Esophagus squamous epithelium (tissue), 5 donors: ENCODE measurements around the gene IL22RA2. TPM values are rescaled to one million over a fixed set of nuclear protein-coding genes. Genes with fewer than 3 reads are reported as not detected.

Experiments
- DNase-seq: peaks from one replicate; lab custom pipeline; 2025; lab: John Stamatoyannopoulos, UW
- H3K27ac ChIP-seq, 4 donors: fragments of 200-600 bp; sonication (generic); one replicate each; pipeline ENCODE4 v1.5.1; 2016 to 2019; ENCODE audit warnings: mild to moderate bottlenecking in 1 of 4
- H3K27me3 ChIP-seq, 4 donors: fragments of 200-600 bp; sonication (generic); 1 replicate in 3 of 4; 2 replicates in 1 of 4; pipeline versions ENCODE4 v1.5.1 to v1.6.0; 2017 to 2021; ENCODE audit warnings: antibody characterized with exemption in 1 of 4
- H3K36me3 ChIP-seq, 3 donors: fragments of 200-600 bp; sonication (generic); one replicate each; pipeline ENCODE4 v1.5.1; 2016 to 2019
- H3K4me1 ChIP-seq, 3 donors: fragments of 200-600 bp; sonication (generic); one replicate each; pipeline ENCODE4 v1.5.1; 2017 to 2019
- H3K4me3 ChIP-seq, 4 donors: fragments of 200-600 bp; sonication (generic); 1 replicate in 3 of 4; 2 replicates in 1 of 4; pipeline ENCODE4 v1.5.1; 2016 to 2019; ENCODE audit warnings: mild to moderate bottlenecking in 2 of 4, moderate library complexity in 1 of 4
- H3K9me3 ChIP-seq, 3 donors: fragments of 200-600 bp; sonication (generic); one replicate each; pipeline ENCODE4 v1.5.1; 2016 to 2019
- POLR2A ChIP-seq, 4 donors: fragments of 450-650 bp; IDR thresholded peaks; one replicate each; pipeline ENCODE4 v1.6.1; 2017; ENCODE audit warnings: antibody characterized with exemption in 4 of 4, mild to moderate bottlenecking in 4 of 4, moderate library complexity in 3 of 4
- WGBS, 2 donors: methylation state at CpG; one replicate each; pipeline ENCODE4 v1.1.5; 2018; 5-methylcytosine and 5-hydroxymethylcytosine counted together
- intact Hi-C: fragments of 100-400 bp; cut with DNase I; formaldehyde crosslinking; loops from one replicate; pipeline ENCODE4 v1.15.0; 2022
- total RNA-seq, 4 donors: library from RNA; depleted of rRNA; stranded (reverse); fragments of >200 nt; gene quantifications; one replicate each; pipeline ENCODE4 v1.1.0, GENCODE V29; 2016
- TF ChIP-seq, protein P1 (sequence below), 6 experiments: fragments of 450-650 bp in 4 of 6; fragments of 200-600 bp in 2 of 6; sonication (generic) in 2 of 6; IDR thresholded peaks; one replicate each; pipeline ENCODE4 v1.5.1; 2016 to 2019; ENCODE audit warnings: antibody characterized with exemption in 6 of 6, mild to moderate bottlenecking in 4 of 6, moderate library complexity in 4 of 6
- donor health status: DM: yes; HTN: yes; CAD: no.

IL22RA2 gene
- total RNA-seq, 4 donors from 2014 or later: not detected

GRCh38 chr6:137155830-137156229, 17.6 kb downstream of the IL22RA2 start:
- DNase-seq: no peak
- Histone ChIP-seq H3K27me3 (no peaks in the 10 kb centered on the region), H3K36me3 (no peaks in the 10 kb centered on the region), H3K4me3 (no peak overlapping the region), H3K27ac (no peak overlapping the region), H3K9me3 (no peaks in the 10 kb centered on the region), H3K4me1 (peaks cover 0 to 26% (median 4%) of the 10 kb centered on the region in 3 donors)
- WGBS, 2 donors: 35 to 39% methylated on average over 2 of the region's 2 CpGs
- TF ChIP-seq POLR2A (IDR thresholded peaks at IDR 0.05): no peak
- TF ChIP-seq, protein P1, sequence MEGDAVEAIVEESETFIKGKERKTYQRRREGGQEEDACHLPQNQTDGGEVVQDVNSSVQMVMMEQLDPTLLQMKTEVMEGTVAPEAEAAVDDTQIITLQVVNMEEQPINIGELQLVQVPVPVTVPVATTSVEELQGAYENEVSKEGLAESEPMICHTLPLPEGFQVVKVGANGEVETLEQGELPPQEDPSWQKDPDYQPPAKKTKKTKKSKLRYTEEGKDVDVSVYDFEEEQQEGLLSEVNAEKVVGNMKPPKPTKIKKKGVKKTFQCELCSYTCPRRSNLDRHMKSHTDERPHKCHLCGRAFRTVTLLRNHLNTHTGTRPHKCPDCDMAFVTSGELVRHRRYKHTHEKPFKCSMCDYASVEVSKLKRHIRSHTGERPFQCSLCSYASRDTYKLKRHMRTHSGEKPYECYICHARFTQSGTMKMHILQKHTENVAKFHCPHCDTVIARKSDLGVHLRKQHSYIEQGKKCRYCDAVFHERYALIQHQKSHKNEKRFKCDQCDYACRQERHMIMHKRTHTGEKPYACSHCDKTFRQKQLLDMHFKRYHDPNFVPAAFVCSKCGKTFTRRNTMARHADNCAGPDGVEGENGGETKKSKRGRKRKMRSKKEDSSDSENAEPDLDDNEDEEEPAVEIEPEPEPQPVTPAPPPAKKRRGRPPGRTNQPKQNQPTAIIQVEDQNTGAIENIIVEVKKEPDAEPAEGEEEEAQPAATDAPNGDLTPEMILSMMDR (IDR thresholded peaks at IDR 0.05): no peak
- intact Hi-C loops: no loop called here

- TF ChIP-seq, protein P1 (IDR thresholded peaks at IDR 0.05): no peak
- TF ChIP-seq POLR2A (IDR thresholded peaks at IDR 0.05): no peak
Measured at GRCh38 chr6:137150072-137150471, 23.4 kb downstream of the IL22RA2 start.

GRCh38 chr6:137149035-137149393, 24.4 kb downstream of the IL22RA2 start:
- intact Hi-C loops: no loop called here
- H3K9me3 ChIP-seq: no peaks in the 10 kb centered on the region
- no peak for DNase-seq
- peaks cover 0 to 4% (median 0%) of the 10 kb centered on the region in 3 donors for H3K4me1 ChIP-seq
- H3K27ac ChIP-seq: peak overlapping the region in 1 of 4 donors; percentile 36
- H3K27me3 ChIP-seq: no peaks in the 10 kb centered on the region
- H3K4me3 ChIP-seq: no peak overlapping the region
- TF ChIP-seq, protein P1 (IDR thresholded peaks at IDR 0.05): no peak
- no peak for TF ChIP-seq POLR2A (IDR thresholded peaks at IDR 0.05)
- WGBS, 2 donors: 42 to 68% methylated on average over 1 of the region's 1 CpG
- no peaks in the 10 kb centered on the region for H3K36me3 ChIP-seq

More at GRCh38 chr6:137150072-137150471, 23.4 kb downstream of the IL22RA2 start:
- intact Hi-C loops: no loop called here
- Histone ChIP-seq H3K27me3 (no peaks in the 10 kb centered on the region), H3K36me3 (no peaks in the 10 kb centered on the region), H3K4me3 (no peak overlapping the region), H3K4me1 (peaks cover 0 to 4% (median 0%) of the 10 kb centered on the region in 3 donors), H3K27ac (no peak overlapping the region), H3K9me3 (no peaks in the 10 kb centered on the region)
- 80 to 84% methylated on average over 3 of the region's 3 CpGs for whole genome bisulfite sequencing, 2 donors
- DNase-seq: no peak

- Histone ChIP-seq H3K36me3 (no peaks in the 10 kb centered on the region), H3K4me1 (peaks cover 0 to 4% (median 0%) of the 10 kb centered on the region in 3 donors), H3K27ac (peak overlapping the region in 3 of 4 donors; percentile 26 to 50 (median 47)), H3K4me3 (no peak overlapping the region), H3K27me3 (no peaks in the 10 kb centered on the region), H3K9me3 (no peaks in the 10 kb centered on the region)
- DNase-seq: no peak
- WGBS, 2 donors: 39 to 60% methylated on average over 2 of the region's 2 CpGs
- no peak for TF ChIP-seq POLR2A (IDR thresholded peaks at IDR 0.05)
- intact Hi-C loops: no loop called here
Measured at GRCh38 chr6:137148306-137149034, 25.0 kb downstream of the IL22RA2 start.

- H3K36me3 ChIP-seq: no peaks in the 10 kb centered on the region
- DNase-seq: no peak
- H3K4me3 ChIP-seq: no peak overlapping the region
- H3K27me3 ChIP-seq: no peaks in the 10 kb centered on the region
- TF ChIP-seq POLR2A (IDR thresholded peaks at IDR 0.05): no peak
- TF ChIP-seq, protein P1 (IDR thresholded peaks at IDR 0.05): no peak
- intact Hi-C loops: no loop called here
- H3K27ac ChIP-seq: no peak overlapping the region
- peaks cover 0 to 4% (median 0%) of the 10 kb centered on the region in 3 donors for H3K4me1 ChIP-seq
- no peaks in the 10 kb centered on the region for H3K9me3 ChIP-seq
- 92 to 93% methylated on average over 4 of the region's 4 CpGs for WGBS, 2 donors
Measured at GRCh38 chr6:137147195-137147594, 26.2 kb downstream of the IL22RA2 start.
